ENCODE results near the gene TRMT5. TPM values are rescaled to one million over a fixed set of nuclear protein-coding genes. Genes with fewer than 3 reads are reported as not detected.

The TRMT5 gene
- total RNA-seq, 1 donor from 2014 or later: 10.6 TPM

GRCh38 chr14:60999536-60999935 lies 18.7 kb upstream of the TRMT5 start:
- intact Hi-C loops (cut with DNase I): no loop called here
- Histone ChIP-seq H3K27ac (no peak overlapping the region), H3K4me3 (no peak overlapping the region), H3K27me3 (ENCODE audit: low read depth) (no peaks in the 10 kb centered on the region), H3K9me3 (no peaks in the 10 kb centered on the region), H3K4me1 (no peaks in the 10 kb centered on the region), H3K36me3 (peaks cover 4% of the 10 kb centered on the region)
- TF ChIP-seq CTCF (IDR thresholded peaks at IDR 0.05): no peak
- no peak for DNase-seq
- no peak for ATAC-seq

GRCh38 chr14:60998617-60999016 lies 17.7 kb upstream of the TRMT5 start:
- no peak for DNase-seq
- intact Hi-C loops (cut with DNase I): no loop called here
- ATAC-seq: no peak
- no peak for TF ChIP-seq CTCF (IDR thresholded peaks at IDR 0.05)
- H3K4me3 ChIP-seq: no peak overlapping the region
- no peaks in the 10 kb centered on the region for H3K9me3 ChIP-seq
- no peaks in the 10 kb centered on the region for H3K4me1 ChIP-seq
- no peak overlapping the region for H3K27ac ChIP-seq
- H3K36me3 ChIP-seq: peaks cover 8% of the 10 kb centered on the region
- H3K27me3 ChIP-seq (ENCODE audit: low read depth): no peaks in the 10 kb centered on the region

GRCh38 chr14:60989599-60989998 lies 8.7 kb upstream of the TRMT5 start:
- Histone ChIP-seq H3K9me3 (no peaks in the 10 kb centered on the region), H3K27me3 (ENCODE audit: low read depth) (no peaks in the 10 kb centered on the region), H3K36me3 (peaks cover 47% of the 10 kb centered on the region), H3K4me3 (no peak overlapping the region), H3K27ac (no peak overlapping the region), H3K4me1 (peaks cover 5% of the 10 kb centered on the region)
- peak; percentile 35 to 68 for ATAC-seq
- no peak for DNase-seq
- intact Hi-C loops (cut with DNase I): no loop called here
- no peak for TF ChIP-seq CTCF (IDR thresholded peaks at IDR 0.05)

- no peaks in the 10 kb centered on the region for H3K9me3 ChIP-seq
- no peak for TF ChIP-seq CTCF (IDR thresholded peaks at IDR 0.05)
- DNase-seq (no peak), ATAC-seq (no peak)
- peaks cover 16% of the 10 kb centered on the region for H3K4me1 ChIP-seq
- no peak overlapping the region for H3K4me3 ChIP-seq
- H3K27ac ChIP-seq: no peak overlapping the region
- H3K36me3 ChIP-seq: peaks cover 27% of the 10 kb centered on the region
- H3K27me3 ChIP-seq (ENCODE audit: low read depth): no peaks in the 10 kb centered on the region
- intact Hi-C loops (cut with DNase I): no loop called here
These were observed 5.6 kb upstream of the TRMT5 start for GRCh38 chr14:60986500-60986899.

GRCh38 chr14:60984196-60984595 lies 3.3 kb upstream of the TRMT5 start:
- Histone ChIP-seq H3K36me3 (peaks cover 15% of the 10 kb centered on the region), H3K4me3 (no peak overlapping the region), H3K27ac (no peak overlapping the region), H3K9me3 (no peaks in the 10 kb centered on the region), H3K4me1 (peaks cover 23% of the 10 kb centered on the region), H3K27me3 (ENCODE audit: low read depth) (no peaks in the 10 kb centered on the region)
- intact Hi-C loops (cut with DNase I): no loop called here
- no peak for TF ChIP-seq CTCF (IDR thresholded peaks at IDR 0.05)
- no peak for DNase-seq
- ATAC-seq: no peak
